ENCODE measurements around the gene COL19A1. TPM values are rescaled to one million over a fixed set of nuclear protein-coding genes. Genes with fewer than 3 reads are reported as not detected.

COL19A1 gene
- total and polyA plus RNA-seq, 9 of the 15 experiments (the other 6 are each of a cell fraction or from before 2014, with no cell fraction given), result not detected

DNA sequence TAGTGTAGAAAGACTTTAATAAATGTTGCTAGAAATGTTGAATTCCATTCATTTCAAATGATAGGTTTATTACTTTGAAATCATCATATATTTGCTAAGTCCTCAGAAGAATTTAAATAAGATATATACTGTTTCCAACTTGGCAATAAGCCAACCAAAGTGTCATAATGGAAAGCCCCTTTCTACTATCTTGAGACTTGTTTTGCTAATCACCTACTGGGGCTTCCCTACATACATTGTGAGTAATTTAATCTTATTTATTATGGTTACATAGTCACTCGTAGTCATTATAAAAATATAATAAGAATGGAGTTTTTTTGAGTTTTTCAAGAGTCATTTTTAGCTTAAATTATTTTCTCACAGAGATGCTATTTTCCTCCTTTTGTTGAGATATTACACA is 20.7 kb downstream of the COL19A1 start:
- WGBS (ENCODE audit: insufficient coverage, low coverage, missing lambda C conversion rate), result 0% methylated on average over 1 of the region's 1 CpG
- FAIRE-seq, result no peak
- no peak overlapping the region for H3K4me3 ChIP-seq
- H3K27me3 ChIP-seq (ENCODE audit: control insufficient read depth in 2 of 2, insufficient read depth in 2 of 2, low read length in 2 of 2), result no peaks in the 10 kb centered on the region; a peak in 1 of 5 replicates
- H3K9me3 ChIP-seq (replicated peaks; ENCODE audit: control insufficient read depth, insufficient read depth, low read depth, low read length), result no peaks in the 10 kb centered on the region
- intact Hi-C loops (cut with micrococcal nuclease) (no loop called here), in situ Hi-C loops (cut with MboI) (no loop called here)
- no peak overlapping the region for H3K27ac ChIP-seq (ENCODE audit: extremely low read depth, low read depth, low read length)
- no peak overlapping the region for H3K9ac ChIP-seq (ENCODE audit: insufficient read depth in 1 of 2, low read depth in 2 of 2, low read length in 2 of 2)
- ATAC-seq, result no peak
- H3K9me1 ChIP-seq (ENCODE audit: control insufficient read depth, insufficient read depth, low read length), result no peaks in the 10 kb centered on the region
- no peaks in the 10 kb centered on the region for H3K79me2 ChIP-seq (ENCODE audit: control insufficient read depth, insufficient read depth, low read length)
- no peak overlapping the region for H3K4me2 ChIP-seq (ENCODE audit: insufficient read depth, low read length)
- ChIA-PET POLR2A (interaction anchor here (0.7 kb wide), 1 partner anchor 230 kb away, joined by 4 read pairs; no protein-coding TSS in a partner anchor), CTCF (ENCODE audit: low intra/inter-chr PET ratio) (no interaction called here)
- no peaks in the 10 kb centered on the region for H4K20me1 ChIP-seq (replicated peaks; ENCODE audit: control insufficient read depth, insufficient read depth, low read length)
- BruUV-seq (replicated peaks), result no TSS peak
- no peak overlapping the region for H2AFZ ChIP-seq (ENCODE audit: low read depth, low read length)
- no peaks in the 10 kb centered on the region for H3K36me3 ChIP-seq (ENCODE audit: control insufficient read depth, insufficient read depth, low read length)
- no peak for DNase-seq (ENCODE audit: extremely low read depth in 1 of 4, low spot score in 3 of 4)
- TF ChIP-seq NFIC (IDR thresholded peaks at IDR 0.05) (peak; percentile 66), NFIX (CRISPR knock-in tag; IDR thresholded peaks at IDR 0.05; ENCODE audit: low read depth) (peak; percentile 43; the same call in 1 of the 2 replicates)
- TF ChIP-seq, protein P1, sequence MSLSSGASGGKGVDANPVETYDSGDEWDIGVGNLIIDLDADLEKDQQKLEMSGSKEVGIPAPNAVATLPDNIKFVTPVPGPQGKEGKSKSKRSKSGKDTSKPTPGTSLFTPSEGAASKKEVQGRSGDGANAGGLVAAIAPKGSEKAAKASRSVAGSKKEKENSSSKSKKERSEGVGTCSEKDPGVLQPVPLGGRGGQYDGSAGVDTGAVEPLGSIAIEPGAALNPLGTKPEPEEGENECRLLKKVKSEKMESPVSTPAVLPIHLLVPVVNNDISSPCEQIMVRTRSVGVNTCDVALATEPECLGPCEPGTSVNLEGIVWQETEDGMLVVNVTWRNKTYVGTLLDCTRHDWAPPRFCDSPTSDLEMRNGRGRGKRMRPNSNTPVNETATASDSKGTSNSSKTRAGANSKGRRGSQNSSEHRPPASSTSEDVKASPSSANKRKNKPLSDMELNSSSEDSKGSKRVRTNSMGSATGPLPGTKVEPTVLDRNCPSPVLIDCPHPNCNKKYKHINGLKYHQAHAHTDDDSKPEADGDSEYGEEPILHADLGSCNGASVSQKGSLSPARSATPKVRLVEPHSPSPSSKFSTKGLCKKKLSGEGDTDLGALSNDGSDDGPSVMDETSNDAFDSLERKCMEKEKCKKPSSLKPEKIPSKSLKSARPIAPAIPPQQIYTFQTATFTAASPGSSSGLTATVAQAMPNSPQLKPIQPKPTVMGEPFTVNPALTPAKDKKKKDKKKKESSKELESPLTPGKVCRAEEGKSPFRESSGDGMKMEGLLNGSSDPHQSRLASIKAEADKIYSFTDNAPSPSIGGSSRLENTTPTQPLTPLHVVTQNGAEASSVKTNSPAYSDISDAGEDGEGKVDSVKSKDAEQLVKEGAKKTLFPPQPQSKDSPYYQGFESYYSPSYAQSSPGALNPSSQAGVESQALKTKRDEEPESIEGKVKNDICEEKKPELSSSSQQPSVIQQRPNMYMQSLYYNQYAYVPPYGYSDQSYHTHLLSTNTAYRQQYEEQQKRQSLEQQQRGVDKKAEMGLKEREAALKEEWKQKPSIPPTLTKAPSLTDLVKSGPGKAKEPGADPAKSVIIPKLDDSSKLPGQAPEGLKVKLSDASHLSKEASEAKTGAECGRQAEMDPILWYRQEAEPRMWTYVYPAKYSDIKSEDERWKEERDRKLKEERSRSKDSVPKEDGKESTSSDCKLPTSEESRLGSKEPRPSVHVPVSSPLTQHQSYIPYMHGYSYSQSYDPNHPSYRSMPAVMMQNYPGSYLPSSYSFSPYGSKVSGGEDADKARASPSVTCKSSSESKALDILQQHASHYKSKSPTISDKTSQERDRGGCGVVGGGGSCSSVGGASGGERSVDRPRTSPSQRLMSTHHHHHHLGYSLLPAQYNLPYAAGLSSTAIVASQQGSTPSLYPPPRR (CRISPR knock-in tag; IDR thresholded peaks at IDR 0.05; ENCODE audit: borderline replicate concordance), result no peak
- no peaks in the 10 kb centered on the region for H3K4me1 ChIP-seq (replicated peaks in 1 of 2; ENCODE audit: control insufficient read depth in 2 of 2, insufficient read depth in 2 of 2, low read length in 2 of 2)
